ENCODE results near the gene BEND5. TPM values are rescaled to one million over a fixed set of nuclear protein-coding genes. Genes with fewer than 3 reads are reported as not detected.

Gene BEND5
- total and polyA plus RNA-seq, 2 of the 8 experiments (the other 6 are each of a cell fraction or from before 2014, with no cell fraction given), result 3.8 to 7.5 TPM

DNA sequence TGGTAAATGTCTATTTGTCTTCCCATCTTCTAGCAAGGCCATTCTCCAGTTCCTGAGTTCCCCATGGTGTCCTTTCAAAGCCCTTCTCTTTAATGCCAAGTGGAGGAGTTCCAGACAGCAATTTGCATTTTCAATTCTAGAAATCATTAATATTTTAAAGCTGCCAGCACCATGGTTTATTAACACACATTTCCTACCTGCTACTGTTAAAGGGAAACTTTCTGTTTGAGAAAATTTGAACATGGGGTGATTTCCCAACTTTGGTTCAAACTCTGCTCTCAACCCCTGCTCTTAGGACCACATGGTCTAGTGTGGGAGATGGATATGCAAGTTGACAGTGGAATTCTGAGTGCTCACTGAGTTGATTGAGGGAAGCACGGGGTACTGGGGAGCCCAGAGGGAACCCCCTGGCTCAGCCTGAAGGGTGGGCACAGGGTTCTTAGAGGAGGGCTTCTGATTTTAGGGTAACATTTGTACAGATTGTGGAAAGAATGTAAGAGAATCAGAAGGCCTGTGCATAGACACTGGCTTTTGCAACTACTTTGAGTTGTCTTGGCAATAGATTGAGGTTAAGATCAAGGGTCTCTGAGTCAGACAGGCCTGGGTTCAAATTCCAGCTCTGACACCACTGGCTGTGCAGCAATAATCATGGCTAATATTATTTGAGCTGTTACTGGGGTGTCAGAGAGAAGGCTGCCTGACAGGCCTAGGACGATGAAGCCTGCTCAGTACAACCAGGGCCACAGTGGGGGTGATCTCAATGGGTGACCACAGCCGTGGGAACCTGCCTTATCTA is 97.8 kb downstream of the BEND5 start:
- H4K8ac ChIP-seq (ENCODE audit: extremely low read depth, insufficient read depth, low read length), result no peak overlapping the region
- ChIA-PET CTCF (ENCODE audit: partially characterized antibody) (interaction anchor here (0.7 to 12.3 kb wide), 22 partner anchors 9 to 1670 kb away, joined by 3 to 225 read pairs (median 8); no protein-coding TSS in a partner anchor), POLR2A (ENCODE audit: partially characterized antibody) (interaction anchor here (0.7 kb wide), 1 partner anchor 24 kb away, joined by 3 read pairs; no protein-coding TSS in a partner anchor)
- no peak overlapping the region for H3K56ac ChIP-seq (replicated peaks; ENCODE audit: insufficient read length, low read depth, low read length)
- no peak overlapping the region for H2BK5ac ChIP-seq (ENCODE audit: low read depth, low read length)
- WGBS, 2 experiments (ENCODE audit: extremely low coverage in 1 of 2, insufficient coverage in 1 of 2, insufficient read length in 1 of 2, insufficient replicate concordance in 2 of 2, low coverage in 1 of 2, low lambda C conversion rate in 2 of 2, missing lambda C conversion rate in 1 of 2), result 81% methylated on average over 3 of the region's 3 CpGs; no CpG with 5 or more reads in 1 of the 2 experiments
- DNase-seq (ENCODE audit: low read depth in 1 of 2, low spot score in 2 of 2) (no peak), FAIRE-seq (no peak)
- no peak overlapping the region for H3K4me3 ChIP-seq (ENCODE audit: extremely low read depth in 1 of 4, insufficient read depth in 2 of 4, low read depth in 3 of 4, low read length in 4 of 4)
- H4K91ac ChIP-seq (replicated peaks; ENCODE audit: insufficient read length, low read length), result no peak overlapping the region
- H2BK15ac ChIP-seq (ENCODE audit: low read length), result no peak overlapping the region
- H3K4me2 ChIP-seq (ENCODE audit: insufficient read depth in 1 of 2, low read depth in 2 of 2, low read length in 2 of 2), result no peak overlapping the region
- H2BK120ac ChIP-seq (replicated peaks; ENCODE audit: low read depth, low read length), result no peak overlapping the region
- H3K27ac ChIP-seq (ENCODE audit: low read depth, low read length), result no peak overlapping the region
- H4K20me1 ChIP-seq (replicated peaks in 1 of 2; ENCODE audit: control insufficient read depth in 1 of 2, insufficient read depth in 2 of 2, low read length in 2 of 2), result no peaks in the 10 kb centered on the region
- H2BK20ac ChIP-seq (ENCODE audit: low read length), result no peak overlapping the region
- no peak overlapping the region for H3K4ac ChIP-seq (replicated peaks; ENCODE audit: insufficient read length, low read depth, low read length)
- peaks cover 0 to 6% (median 4%) of the 10 kb centered on the region in 4 experiments; a peak in 4 of 7 replicates for H3K4me1 ChIP-seq (replicated peaks in 1 of 4; ENCODE audit: control insufficient read depth in 3 of 4, insufficient read depth in 4 of 4, low read length in 3 of 4)
- no peak overlapping the region for H4K5ac ChIP-seq (ENCODE audit: insufficient read length, low read depth, low read length)
- no peak overlapping the region for H3K14ac ChIP-seq (ENCODE audit: insufficient read length)
- H3K79me1 ChIP-seq (ENCODE audit: low read depth, low read length), result no peaks in the 10 kb centered on the region
- peaks cover 0 to 2% (median 0%) of the 10 kb centered on the region in 4 experiments; a peak in 1 of 7 replicates for H3K27me3 ChIP-seq (replicated peaks in 1 of 4; ENCODE audit: control insufficient read depth in 3 of 4, extremely low read depth in 1 of 4, insufficient read depth in 3 of 4, low read length in 3 of 4)
- H3K36me3 ChIP-seq (ENCODE audit: control insufficient read depth in 2 of 4, insufficient read depth in 4 of 4, low read length in 3 of 4), result no peaks in the 10 kb centered on the region
- no peaks in the 10 kb centered on the region for H3K79me2 ChIP-seq (ENCODE audit: control insufficient read depth in 1 of 2, insufficient read depth in 2 of 2, low read length in 2 of 2)
- H2AFZ ChIP-seq (ENCODE audit: low read length), result no peak overlapping the region
- H3K9ac ChIP-seq (replicated peaks in 1 of 4; ENCODE audit: extremely low read depth in 1 of 4, low read depth in 3 of 4, low read length in 3 of 4), result no peak overlapping the region
- H3K23me2 ChIP-seq (ENCODE audit: low read depth, low read length), result no peaks in the 10 kb centered on the region
- H2BK12ac ChIP-seq (ENCODE audit: low read depth, low read length), result no peak overlapping the region
- no peak overlapping the region for H3K23ac ChIP-seq (ENCODE audit: insufficient read length)
- no peak overlapping the region for H3K18ac ChIP-seq (ENCODE audit: extremely low read depth, low read length)
- no peaks in the 10 kb centered on the region for H3K9me3 ChIP-seq (ENCODE audit: insufficient read depth in 2 of 2, low read depth in 1 of 2, low read length in 1 of 2)
- H2AK5ac ChIP-seq (ENCODE audit: low read depth, low read length), result no peak overlapping the region
- TF ChIP-seq ZNF274 (IDR thresholded peaks at IDR 0.05; ENCODE audit: borderline replicate concordance, extremely low read depth, low read length) (no peak), HDAC2 (IDR thresholded peaks at IDR 0.05; ENCODE audit: borderline replicate concordance in 1 of 2, low read depth in 2 of 2, low read length in 2 of 2) (no peak), RAD21 (IDR thresholded peaks at IDR 0.05 in 1 of 2, conservative IDR thresholded peaks at IDR 0.05 in 1 of 2; ENCODE audit: low read depth in 2 of 2, low read length in 2 of 2) (no peak), BACH1 (IDR thresholded peaks at IDR 0.05; ENCODE audit: low read length) (no peak), POLR2AphosphoS5 (IDR thresholded peaks at IDR 0.05; ENCODE audit: low read depth, low read length) (no peak), RNF2 (IDR thresholded peaks at IDR 0.05; ENCODE audit: borderline replicate concordance, low read depth, low read length, missing control alignments, poor library complexity, severe bottlenecking) (no peak), YY1 (IDR thresholded peaks at IDR 0.05; ENCODE audit: low read depth, low read length) (no peak)
- TF ChIP-seq, protein P1, sequence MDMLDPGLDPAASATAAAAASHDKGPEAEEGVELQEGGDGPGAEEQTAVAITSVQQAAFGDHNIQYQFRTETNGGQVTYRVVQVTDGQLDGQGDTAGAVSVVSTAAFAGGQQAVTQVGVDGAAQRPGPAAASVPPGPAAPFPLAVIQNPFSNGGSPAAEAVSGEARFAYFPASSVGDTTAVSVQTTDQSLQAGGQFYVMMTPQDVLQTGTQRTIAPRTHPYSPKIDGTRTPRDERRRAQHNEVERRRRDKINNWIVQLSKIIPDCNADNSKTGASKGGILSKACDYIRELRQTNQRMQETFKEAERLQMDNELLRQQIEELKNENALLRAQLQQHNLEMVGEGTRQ (IDR thresholded peaks at IDR 0.05; ENCODE audit: low read length), result no peak
- TF ChIP-seq, protein P2, sequence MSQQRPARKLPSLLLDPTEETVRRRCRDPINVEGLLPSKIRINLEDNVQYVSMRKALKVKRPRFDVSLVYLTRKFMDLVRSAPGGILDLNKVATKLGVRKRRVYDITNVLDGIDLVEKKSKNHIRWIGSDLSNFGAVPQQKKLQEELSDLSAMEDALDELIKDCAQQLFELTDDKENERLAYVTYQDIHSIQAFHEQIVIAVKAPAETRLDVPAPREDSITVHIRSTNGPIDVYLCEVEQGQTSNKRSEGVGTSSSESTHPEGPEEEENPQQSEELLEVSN (IDR thresholded peaks at IDR 0.05), result no peak

Measured in H1 (cell line).